Measurements from ENCODE around the gene SV2A.
"Not testable (repeated sequence)": the region's sequence is repeated elsewhere in the genome, so short reads cannot be mapped to it uniquely, and the experiment has no call there.

The SV2A gene

GRCh38 chr1:149887456-149888246 is 30.0 kb downstream of the SV2A start:
- in situ Hi-C loops (cut with MboI; ENCODE audit: low sequenced_read_pairs) = no loop called here

GRCh38 chr1:149887196-149887455 is 30.5 kb downstream of the SV2A start:
- in situ Hi-C loops (cut with MboI; ENCODE audit: low sequenced_read_pairs) = not testable (repeated sequence)

DNA sequence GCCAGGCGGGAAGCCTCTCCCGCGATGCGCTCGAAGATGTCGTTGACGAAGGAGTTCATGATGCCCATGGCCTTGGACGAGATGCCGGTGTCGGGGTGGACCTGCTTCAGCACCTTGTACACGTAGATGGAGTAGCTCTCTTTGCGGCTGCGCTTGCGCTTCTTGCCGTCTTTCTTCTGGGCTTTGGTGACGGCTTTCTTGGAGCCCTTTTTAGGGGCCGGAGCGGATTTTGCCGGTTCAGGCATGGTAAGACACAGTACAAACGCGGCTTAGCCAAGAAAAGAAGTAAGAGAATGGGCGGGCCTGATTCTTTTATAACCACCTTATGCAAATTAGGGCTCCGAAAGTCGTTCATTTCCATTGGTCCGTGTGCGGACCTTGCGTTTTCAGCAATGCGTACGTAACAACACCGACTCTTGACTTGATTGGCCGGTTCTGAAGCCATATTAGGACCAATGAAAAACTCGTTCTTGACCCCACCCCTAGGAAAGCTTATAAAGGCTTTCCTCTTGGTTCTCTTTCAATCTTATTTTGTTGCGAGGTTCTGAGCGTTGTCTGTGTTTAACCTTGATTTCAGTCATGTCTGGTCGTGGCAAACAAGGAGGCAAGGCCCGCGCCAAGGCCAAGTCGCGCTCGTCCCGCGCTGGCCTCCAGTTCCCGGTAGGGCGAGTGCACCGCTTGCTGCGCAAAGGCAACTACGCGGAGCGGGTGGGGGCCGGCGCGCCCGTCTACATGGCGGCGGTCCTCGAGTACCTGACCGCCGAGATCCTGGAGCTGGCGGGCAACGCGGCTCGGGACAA is 31.0 kb downstream of the SV2A start:
- in situ Hi-C loops (cut with MboI; ENCODE audit: low sequenced_read_pairs) = no loop called here

- in situ Hi-C loops (cut with MboI; ENCODE audit: low sequenced_read_pairs) = not testable (repeated sequence)
Observed at GRCh38 chr1:149886121-149886395, 31.6 kb downstream of the SV2A start.

DNA sequence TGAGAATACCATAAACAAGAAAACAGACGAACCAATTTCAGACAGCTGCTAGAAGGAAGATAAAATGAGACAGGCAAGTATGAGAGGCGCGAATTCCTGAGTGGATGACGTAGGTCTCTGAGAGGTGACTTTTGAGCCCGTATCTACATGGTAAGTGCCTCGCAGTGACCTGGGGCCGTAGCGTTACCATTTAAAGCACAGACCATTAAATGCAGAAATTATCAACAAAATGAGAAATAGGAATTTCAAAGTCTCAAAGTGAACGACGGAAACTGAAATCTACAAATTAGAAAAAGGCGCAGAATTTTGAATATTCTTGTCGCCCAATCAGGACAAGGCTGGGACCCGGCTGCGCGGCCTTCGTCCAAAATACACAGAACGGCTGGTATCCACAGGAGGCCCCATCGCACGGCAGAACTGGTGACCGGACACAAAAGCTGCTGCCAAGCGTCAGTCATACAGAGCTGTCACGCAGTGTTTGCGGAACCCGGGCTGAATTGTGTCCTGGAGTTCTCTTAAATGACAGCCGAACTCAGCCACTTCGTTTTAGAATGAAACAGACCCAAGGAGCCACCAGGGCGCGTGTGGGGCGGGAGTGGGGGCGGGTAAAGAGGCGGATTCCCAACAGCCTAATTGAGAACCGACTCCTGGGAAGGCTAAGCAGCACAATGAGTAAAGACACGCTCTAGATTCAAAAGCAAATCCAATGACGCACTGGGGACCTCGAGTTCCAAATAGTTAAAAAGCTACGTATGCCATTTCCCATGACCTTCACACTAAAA is 32.1 kb downstream of the SV2A start:
- in situ Hi-C loops (cut with MboI; ENCODE audit: low sequenced_read_pairs) = no loop called here

GRCh38 chr1:149884433-149885338 is 33.0 kb downstream of the SV2A start:
- in situ Hi-C loops (cut with MboI; ENCODE audit: low sequenced_read_pairs) = no loop called here

DNA sequence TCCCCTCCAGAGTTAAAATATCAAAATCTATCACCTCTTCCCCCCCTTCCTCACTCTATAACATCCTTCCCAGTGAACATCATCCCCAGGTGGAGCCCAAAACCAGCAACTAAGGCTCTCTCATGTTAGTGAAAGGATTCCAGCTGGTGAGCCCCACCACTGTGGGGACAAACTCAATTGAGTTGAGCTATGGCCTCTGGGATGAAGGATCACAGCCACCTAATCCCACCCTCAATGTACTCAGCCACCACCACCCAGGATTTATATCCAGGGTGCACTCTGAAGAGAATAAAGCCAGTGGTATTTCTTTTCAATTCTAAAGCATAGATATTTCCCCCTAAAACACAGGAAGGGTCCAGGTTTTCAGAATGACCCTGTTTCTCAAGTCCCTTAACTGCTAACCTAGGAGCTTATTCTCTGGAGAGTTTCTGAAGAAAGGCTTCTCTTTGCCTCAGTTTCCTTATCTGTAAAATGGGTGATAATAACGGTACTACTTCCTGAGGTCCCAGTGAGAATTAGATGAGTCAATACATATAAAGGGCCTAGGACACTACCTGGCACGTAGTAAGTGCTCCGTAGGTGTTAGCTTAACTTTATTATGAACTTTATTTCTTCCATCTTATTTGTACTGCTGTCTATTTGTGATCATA is 33.9 kb downstream of the SV2A start:
- in situ Hi-C loops (cut with MboI; ENCODE audit: low sequenced_read_pairs) = no loop called here

GRCh38 chr1:149881876-149882275 is 35.8 kb downstream of the SV2A start:
- in situ Hi-C loops (cut with MboI; ENCODE audit: low sequenced_read_pairs) = no loop called here

DNA sequence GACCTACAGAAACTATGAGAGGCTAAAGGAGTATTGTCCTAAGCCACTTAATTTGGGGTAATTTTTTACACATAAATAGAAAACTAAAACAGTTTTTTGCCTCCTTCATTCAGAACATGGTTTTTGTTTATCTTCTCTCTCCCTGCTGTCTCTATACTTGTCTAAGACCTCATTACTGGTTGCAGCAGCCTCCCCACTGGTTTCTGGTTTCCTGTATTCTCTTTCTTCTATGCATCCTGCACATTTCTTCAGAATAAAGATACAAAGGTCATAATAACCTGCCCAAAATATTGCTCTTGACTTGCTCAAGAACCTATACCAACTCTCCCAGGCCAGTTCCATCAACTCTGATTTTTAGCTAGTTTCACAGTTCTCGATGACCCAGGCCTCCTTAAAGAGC is 38.1 kb downstream of the SV2A start:
- in situ Hi-C loops (cut with MboI; ENCODE audit: low sequenced_read_pairs) = no loop called here

DNA sequence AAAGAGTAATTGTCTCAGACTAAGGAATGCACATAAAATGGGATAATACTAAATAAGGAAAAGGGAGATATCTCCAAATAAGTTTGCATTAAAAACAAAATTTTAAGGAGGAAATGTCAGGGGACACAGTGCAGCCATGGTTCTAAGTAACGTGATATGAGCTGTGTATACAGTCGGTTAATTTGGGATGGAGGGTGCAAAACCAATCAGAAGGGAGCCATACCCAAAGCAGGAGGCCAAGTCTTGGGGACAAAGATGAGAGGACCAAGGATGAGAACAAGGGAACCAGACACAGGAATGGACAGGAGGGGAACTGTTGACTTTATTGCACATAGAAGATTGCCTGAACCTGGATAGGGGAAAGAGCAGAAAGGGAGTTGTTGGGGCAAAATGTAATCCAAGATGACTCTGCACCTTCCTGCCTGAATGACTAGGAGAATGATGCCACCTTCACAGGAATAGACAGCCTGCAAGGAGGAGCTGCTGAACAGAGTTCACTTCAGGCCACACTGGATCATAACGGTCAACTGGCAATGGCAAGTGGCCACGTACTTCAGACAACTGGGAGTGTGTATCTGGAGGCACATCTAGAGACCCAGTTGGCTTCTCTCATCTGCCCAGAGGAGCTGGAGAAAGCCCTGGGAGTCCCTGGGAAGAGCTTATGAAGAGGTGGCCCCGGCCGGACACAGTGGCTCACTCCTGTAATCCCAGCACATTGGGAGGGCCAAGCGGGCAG is 40.3 kb downstream of the SV2A start:
- in situ Hi-C loops (cut with MboI; ENCODE audit: low sequenced_read_pairs) = no loop called here

DNA sequence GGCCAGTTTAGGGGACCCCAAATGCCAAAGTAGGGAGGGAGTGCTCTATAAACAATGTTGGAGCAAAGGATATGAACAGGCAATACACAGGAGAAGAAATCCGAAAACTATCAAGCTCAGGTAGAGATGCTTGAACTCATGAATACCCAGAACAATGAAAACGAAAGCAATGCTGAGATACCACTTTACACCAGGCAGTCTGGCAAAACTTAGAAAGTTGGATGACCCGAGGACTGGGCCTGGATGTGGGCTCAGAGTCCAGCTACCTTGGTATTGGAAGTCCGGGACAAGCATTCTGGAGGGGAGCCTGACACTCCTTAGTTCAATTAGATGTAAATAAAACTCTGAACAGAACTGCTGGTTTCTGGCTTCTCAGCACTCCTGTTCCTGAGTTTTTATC is 44.6 kb downstream of the SV2A start:
- in situ Hi-C loops (cut with MboI; ENCODE audit: low sequenced_read_pairs) = not testable (repeated sequence)

DNA sequence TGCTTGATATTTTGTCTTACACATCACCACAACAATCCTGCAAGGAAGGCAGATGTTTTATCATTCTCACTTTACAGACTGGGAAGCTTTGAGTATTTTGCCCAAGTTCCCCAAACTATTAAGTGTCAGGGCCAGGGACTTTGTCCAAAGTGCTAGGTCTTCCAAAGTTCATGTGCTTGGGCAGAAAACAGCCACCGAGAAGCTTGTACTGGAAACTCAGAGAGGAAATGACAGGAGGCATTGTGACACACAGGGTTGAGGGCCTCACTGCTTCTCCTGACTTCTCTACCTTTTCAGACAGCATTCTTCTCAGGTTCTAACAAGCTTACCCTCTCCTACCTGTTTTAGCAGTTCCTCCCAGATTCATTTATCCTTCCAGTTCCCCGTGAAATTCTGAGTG is 50.8 kb downstream of the SV2A start:
- in situ Hi-C loops (cut with MboI; ENCODE audit: low sequenced_read_pairs) = not testable (repeated sequence)

DNA sequence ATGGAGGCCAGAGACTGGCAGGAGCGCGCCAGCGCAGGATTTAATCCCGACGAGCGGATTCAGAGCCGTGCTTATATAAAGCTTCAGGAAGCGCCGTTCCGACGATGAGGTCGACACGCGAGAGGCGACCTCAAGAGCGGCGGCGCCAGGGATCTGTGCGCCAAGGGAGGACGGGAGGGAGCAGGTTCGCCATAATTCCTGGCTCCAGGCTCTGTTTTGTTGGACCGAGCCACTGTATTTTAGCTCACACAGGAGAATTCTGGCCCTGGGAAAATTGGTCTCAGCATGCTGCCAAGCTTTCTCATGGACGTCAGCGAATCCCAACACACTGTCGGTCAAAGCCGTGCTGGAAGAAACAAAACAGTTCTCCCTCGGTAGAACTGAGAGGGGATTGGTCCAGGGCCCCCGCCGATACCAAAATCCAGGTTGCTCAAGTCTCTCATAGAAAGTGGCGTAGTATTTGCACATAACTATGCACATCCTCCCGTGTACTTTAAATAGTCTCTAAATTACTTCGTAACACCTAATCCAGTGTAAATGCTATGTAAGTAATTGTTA is 56.1 kb downstream of the SV2A start:
- in situ Hi-C loops (cut with MboI; ENCODE audit: low sequenced_read_pairs) = not testable (repeated sequence)

- in situ Hi-C loops (cut with MboI; ENCODE audit: low sequenced_read_pairs) = not testable (repeated sequence)
Observed at GRCh38 chr1:149860684-149861496, 56.8 kb downstream of the SV2A start.

DNA sequence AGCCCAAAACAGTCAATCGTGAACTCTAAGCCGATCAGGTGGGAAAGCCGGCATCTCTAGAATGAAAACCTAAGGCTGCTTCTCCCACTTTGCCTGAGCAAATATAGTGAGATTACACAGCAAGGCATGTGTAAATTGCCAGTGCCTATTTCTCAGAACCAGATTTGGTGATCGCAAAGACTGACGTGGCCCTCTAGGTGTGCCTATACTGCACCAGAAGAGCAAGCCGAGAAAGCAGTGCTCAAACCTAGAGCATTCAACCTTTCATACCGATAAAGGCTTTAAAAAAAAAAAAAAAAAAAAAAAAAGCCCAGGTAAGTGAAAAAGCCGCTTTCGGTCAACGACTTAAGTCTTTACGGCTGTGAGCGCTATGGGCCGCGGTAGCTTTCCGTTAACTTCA is 57.4 kb downstream of the SV2A start:
- in situ Hi-C loops (cut with MboI; ENCODE audit: low sequenced_read_pairs) = not testable (repeated sequence)

Measured in HL-60/S4 treated with retinoic acid at 250 ng/mL for 4 days and 3 days (cell line).